ENCODE results near the gene RWDD1.

- TF ChIP-seq, protein P1, sequence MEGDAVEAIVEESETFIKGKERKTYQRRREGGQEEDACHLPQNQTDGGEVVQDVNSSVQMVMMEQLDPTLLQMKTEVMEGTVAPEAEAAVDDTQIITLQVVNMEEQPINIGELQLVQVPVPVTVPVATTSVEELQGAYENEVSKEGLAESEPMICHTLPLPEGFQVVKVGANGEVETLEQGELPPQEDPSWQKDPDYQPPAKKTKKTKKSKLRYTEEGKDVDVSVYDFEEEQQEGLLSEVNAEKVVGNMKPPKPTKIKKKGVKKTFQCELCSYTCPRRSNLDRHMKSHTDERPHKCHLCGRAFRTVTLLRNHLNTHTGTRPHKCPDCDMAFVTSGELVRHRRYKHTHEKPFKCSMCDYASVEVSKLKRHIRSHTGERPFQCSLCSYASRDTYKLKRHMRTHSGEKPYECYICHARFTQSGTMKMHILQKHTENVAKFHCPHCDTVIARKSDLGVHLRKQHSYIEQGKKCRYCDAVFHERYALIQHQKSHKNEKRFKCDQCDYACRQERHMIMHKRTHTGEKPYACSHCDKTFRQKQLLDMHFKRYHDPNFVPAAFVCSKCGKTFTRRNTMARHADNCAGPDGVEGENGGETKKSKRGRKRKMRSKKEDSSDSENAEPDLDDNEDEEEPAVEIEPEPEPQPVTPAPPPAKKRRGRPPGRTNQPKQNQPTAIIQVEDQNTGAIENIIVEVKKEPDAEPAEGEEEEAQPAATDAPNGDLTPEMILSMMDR (IDR thresholded peaks at IDR 0.05), result no peak
- TF ChIP-seq POLR2A (IDR thresholded peaks at IDR 0.05) (no peak), EP300 (IDR thresholded peaks at IDR 0.05) (no peak)
Measured at GRCh38 chr6:116529466-116530290, 41.6 kb upstream of the RWDD1 start.

All from gastroesophageal sphincter (tissue), 3 donors.